Natural killer cell (primary cell): ENCODE data around the gene PNMA5. TPM values are rescaled to one million over a fixed set of nuclear protein-coding genes. Genes with fewer than 3 reads are reported as not detected.
A peak's percentile ranks its signal among the peaks of the same experiment; 100 is the strongest.

Experiments used
- ATAC-seq, 3 donors: fragments of 150-1000 bp in 2 of 3; fragments of 200-7000 bp in 1 of 3; cut with Tn5 transposase; 1 replicate in 1 of 3; 2 replicates in 2 of 3; pipeline ENCODE4 v1.10.0; 2021; ENCODE audit warnings: mild to moderate bottlenecking in 2 of 3, moderate library complexity in 2 of 3
- DNase-seq, 2 donors: peaks; one replicate each; pipeline versions ENCODE4 v3.0.0 to v3.0.0-alpha.2; 2013 to 2021; ENCODE audit warnings: mixed read lengths in 1 of 2
- H3K27ac ChIP-seq: one replicate; pipeline ENCODE4 v1.5.1; 2013; ENCODE audit warnings: mild to moderate bottlenecking, low read length
- H3K27me3 ChIP-seq: one replicate; pipeline ENCODE4 v1.6.1; 2013; ENCODE audit warnings: low read length; ENCODE audit not compliant: control insufficient read depth, insufficient read depth
- H3K36me3 ChIP-seq: one replicate; pipeline ENCODE4 v1.6.1; 2013; ENCODE audit warnings: low read length; ENCODE audit not compliant: control insufficient read depth, insufficient read depth
- H3K4me1 ChIP-seq: one replicate; pipeline ENCODE4 v1.6.1; 2013; ENCODE audit warnings: low read length; ENCODE audit not compliant: control insufficient read depth, insufficient read depth
- H3K4me3 ChIP-seq: one replicate; pipeline ENCODE4 v1.5.1; 2013; ENCODE audit warnings: low read length
- H3K9me3 ChIP-seq: one replicate; pipeline ENCODE4 v1.6.1; 2013; ENCODE audit warnings: low read length; ENCODE audit not compliant: control insufficient read depth, insufficient read depth
- H3K27ac Mint-ChIP-seq, 2 donors: one replicate each; pipeline ENCODE4 v1.8.0; 2022; ENCODE audit warnings: mild to moderate bottlenecking in 2 of 2, mixed read lengths in 2 of 2, moderate library complexity in 1 of 2
- H3K27me3 Mint-ChIP-seq, 2 donors: one replicate each; pipeline ENCODE4 v1.8.0; 2022; ENCODE audit warnings: low read depth in 2 of 2, mixed read lengths in 2 of 2
- H3K36me3 Mint-ChIP-seq: one replicate; pipeline ENCODE4 v1.8.0; 2022; ENCODE audit warnings: mixed read lengths
- H3K4me1 Mint-ChIP-seq, 2 donors: one replicate each; pipeline ENCODE4 v1.8.0; 2022; ENCODE audit warnings: mixed read lengths in 2 of 2
- H3K4me3 Mint-ChIP-seq: one replicate; pipeline ENCODE4 v1.8.0; 2022; ENCODE audit warnings: mild to moderate bottlenecking, moderate library complexity, mixed read lengths
- H3K9me3 Mint-ChIP-seq, 2 donors: one replicate each; pipeline ENCODE4 v1.8.0; 2022; ENCODE audit warnings: mixed read lengths in 2 of 2
- WGBS: methylation state at CpG from one replicate; pipeline ENCODE4 v1.1.7; 2013; ENCODE audit warnings: missing lambda C conversion rate; ENCODE audit not compliant: insufficient coverage; 5-methylcytosine and 5-hydroxymethylcytosine counted together
- intact Hi-C: fragments of 100-400 bp; cut with micrococcal nuclease; formaldehyde crosslinking; loops from one replicate; pipeline ENCODE4 v1.14.2; 2022
- total RNA-seq, 4 donors: library from RNA; stranded (reverse); fragments of 120-200 nt in 1 of 4; gene quantifications; one replicate each; pipeline versions ENCODE4 v1.2.3 to v1.2.4, GENCODE V29; 2013 to 2022
- TF ChIP-seq, protein P1 (sequence below): fragments of 200-600 bp; IDR thresholded peaks from one replicate; pipeline ENCODE4 v1.8.0; 2022; ENCODE audit warnings: antibody characterized with exemption

The PNMA5 gene
- total RNA-seq, 3 donors from 2014 or later (not counting 1 experiment from before 2014, with no cell fraction given): not detected

DNA sequence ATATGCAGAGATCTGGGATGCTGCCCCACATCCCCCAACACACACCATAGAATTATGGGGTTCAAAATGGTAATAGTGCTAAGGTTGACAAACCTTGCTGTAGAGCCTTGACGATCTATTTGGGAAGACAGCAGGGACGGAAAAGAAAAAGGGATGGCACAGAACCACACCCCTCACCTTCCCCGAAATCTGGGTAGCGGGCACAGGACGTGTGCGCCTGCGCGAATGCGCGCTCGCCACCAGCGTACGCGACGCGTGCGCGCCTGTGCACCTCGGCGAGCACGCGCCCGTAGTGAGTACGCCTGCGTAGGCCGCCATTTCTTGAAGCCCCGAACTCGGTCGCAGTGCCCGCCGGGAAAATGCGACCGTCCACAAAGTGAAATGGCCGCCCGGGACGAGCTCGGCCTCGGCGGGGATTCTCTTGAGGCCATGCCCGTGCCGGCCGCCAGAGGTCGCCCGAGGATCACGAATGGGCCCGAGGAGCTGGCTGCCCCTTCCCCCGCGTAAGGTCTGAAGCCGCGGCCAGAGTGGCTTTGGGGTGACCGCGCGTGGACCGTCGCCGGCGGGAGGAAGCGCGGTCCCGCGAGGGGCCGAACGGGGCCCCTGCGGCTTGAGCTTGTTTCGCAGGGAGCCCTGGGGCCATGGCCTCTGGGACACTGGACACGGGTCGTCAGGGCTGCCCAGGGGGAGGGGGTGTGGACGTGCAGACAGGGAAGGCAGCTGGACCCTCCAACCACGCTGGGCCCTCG, 52.4 kb downstream of the PNMA5 start:
- H3K36me3 Mint-ChIP-seq: no peaks in the 10 kb centered on the region
- ATAC-seq (peak; percentile 97 to 98 (median 98)), DNase-seq (peak; percentile 86 to 95)
- Histone ChIP-seq H3K4me3 (peak overlapping the region; percentile 49), H3K4me1 (peaks cover 11% of the 10 kb centered on the region), H3K27ac (peak overlapping the region; percentile 82), H3K36me3 (no peaks in the 10 kb centered on the region), H3K9me3 (no peaks in the 10 kb centered on the region), H3K27me3 (no peaks in the 10 kb centered on the region)
- TF ChIP-seq, protein P1, sequence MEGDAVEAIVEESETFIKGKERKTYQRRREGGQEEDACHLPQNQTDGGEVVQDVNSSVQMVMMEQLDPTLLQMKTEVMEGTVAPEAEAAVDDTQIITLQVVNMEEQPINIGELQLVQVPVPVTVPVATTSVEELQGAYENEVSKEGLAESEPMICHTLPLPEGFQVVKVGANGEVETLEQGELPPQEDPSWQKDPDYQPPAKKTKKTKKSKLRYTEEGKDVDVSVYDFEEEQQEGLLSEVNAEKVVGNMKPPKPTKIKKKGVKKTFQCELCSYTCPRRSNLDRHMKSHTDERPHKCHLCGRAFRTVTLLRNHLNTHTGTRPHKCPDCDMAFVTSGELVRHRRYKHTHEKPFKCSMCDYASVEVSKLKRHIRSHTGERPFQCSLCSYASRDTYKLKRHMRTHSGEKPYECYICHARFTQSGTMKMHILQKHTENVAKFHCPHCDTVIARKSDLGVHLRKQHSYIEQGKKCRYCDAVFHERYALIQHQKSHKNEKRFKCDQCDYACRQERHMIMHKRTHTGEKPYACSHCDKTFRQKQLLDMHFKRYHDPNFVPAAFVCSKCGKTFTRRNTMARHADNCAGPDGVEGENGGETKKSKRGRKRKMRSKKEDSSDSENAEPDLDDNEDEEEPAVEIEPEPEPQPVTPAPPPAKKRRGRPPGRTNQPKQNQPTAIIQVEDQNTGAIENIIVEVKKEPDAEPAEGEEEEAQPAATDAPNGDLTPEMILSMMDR: peak; percentile 73
- under 1% methylated on average over 70 of the region's 70 CpGs for WGBS
- H3K4me1 Mint-ChIP-seq: peaks cover 5 to 8% of the 10 kb centered on the region in 2 donors
- H3K9me3 Mint-ChIP-seq: no peaks in the 10 kb centered on the region
- H3K27ac Mint-ChIP-seq: peak overlapping the region; percentile 83 to 90
- peaks cover 0 to 6% of the 10 kb centered on the region in 2 donors for H3K27me3 Mint-ChIP-seq
- peak overlapping the region; percentile 80 for H3K4me3 Mint-ChIP-seq
- intact Hi-C loops: loop anchor here (1.0 to 5.0 kb wide), 2 partner anchors 566 to 726 kb away; no protein-coding TSS in a partner anchor

Other genes starting within 250 kb of the PNMA5 start
- gene MAGEA2, start 240.3 kb downstream of the PNMA5 start, total RNA-seq: not detected
- gene CSAG3, start 234.9 kb downstream of the PNMA5 start, total RNA-seq: not detected
- gene MAGEA6, start 224.4 kb downstream of the PNMA5 start, total RNA-seq: not detected
- gene CETN2, start 163.4 kb downstream of the PNMA5 start, total RNA-seq: 10 to 100 TPM in 1 of 3 donors, 1 to 10 TPM in 2; 8.3 to 11.0 (median 9.8) TPM
- gene NSDHL, start 163.1 kb downstream of the PNMA5 start, total RNA-seq: 1 to 10 TPM; 4.9 to 8.2 (median 7.9) TPM
- gene ZNF185, start 96.0 kb downstream of the PNMA5 start, total RNA-seq: 10 to 100 TPM in 1 of 3 donors, 1 to 10 TPM in 2; 1.9 to 12.4 (median 6.5) TPM
- 1 to 10 TPM; 3.1 to 4.2 (median 3.5) TPM for gene PNMA3, start 62.4 kb upstream of the PNMA5 start, total RNA-seq
- gene PNMA6A, start 78.3 kb upstream of the PNMA5 start, total RNA-seq: under 1 TPM in 2 of 3 donors, not detected in 1; 0.12 to 0.28 TPM
- gene MAGEA1, start 185.2 kb upstream of the PNMA5 start, total RNA-seq: not detected